Activated B cell treated with CpG ODN at 0.5 μM for 24 hours (primary cell): ENCODE results near the gene TAPBP. TPM values are rescaled to one million over a fixed set of nuclear protein-coding genes. Genes with fewer than 3 reads are reported as not detected.

Experiments
- ATAC-seq: fragments of 200-7000 bp; cut with Tn5 transposase; one replicate; pipeline ENCODE4 v1.10.0; 2021; ENCODE audit warnings: low read depth, mild to moderate bottlenecking, moderate library complexity
- CTCF ChIA-PET: fragments of 350-600 bp; sonication (Branson Sonifier 250); formaldehyde crosslinking; loops from one replicate; lab custom pipeline; 2021; ENCODE audit warnings: antibody characterized with exemption; lab: Charles Lee
- POLR2A ChIA-PET: fragments of 350-600 bp; sonication (Branson Sonifier 250); formaldehyde crosslinking; loops from one replicate; lab custom pipeline; 2021; ENCODE audit warnings: antibody characterized with exemption; lab: Charles Lee
- DNase-seq: peaks from one replicate; pipeline ENCODE4 v3.0.0; 2022
- H3K27ac Mint-ChIP-seq: one replicate; pipeline ENCODE4 v1.8.0; 2020; ENCODE audit warnings: mixed read lengths
- H3K27me3 Mint-ChIP-seq: one replicate; pipeline ENCODE4 v1.8.0; 2021; ENCODE audit warnings: mixed read lengths
- H3K36me3 Mint-ChIP-seq: one replicate; pipeline ENCODE4 v1.8.0; 2021; ENCODE audit warnings: low read depth, mixed read lengths
- H3K4me1 Mint-ChIP-seq: one replicate; pipeline ENCODE4 v1.8.0; 2021; ENCODE audit warnings: mixed read lengths
- H3K4me3 Mint-ChIP-seq: one replicate; pipeline ENCODE4 v1.8.0; 2020; ENCODE audit warnings: mild to moderate bottlenecking, mixed read lengths
- H3K9me3 Mint-ChIP-seq: one replicate; pipeline ENCODE4 v1.8.0; 2020; ENCODE audit warnings: mixed read lengths
- CTCF ChIP-seq: fragments of 200-600 bp; IDR thresholded peaks from one replicate; pipeline ENCODE4 v1.8.0; 2022; ENCODE audit warnings: antibody characterized with exemption, mild to moderate bottlenecking
- intact Hi-C: fragments of 100-400 bp; cut with micrococcal nuclease; formaldehyde crosslinking; loops from one replicate; pipeline ENCODE4 v1.15.1; 2024
- total RNA-seq: library from RNA; stranded (reverse); gene quantifications from 2 replicates; pipeline ENCODE4 v1.2.3, GENCODE V29; 2022

TAPBP gene
- total RNA-seq, 1 donor from 2014 or later, result 350 TPM

- ChIA-PET POLR2A (interaction anchor here (0.7 to 6.0 kb wide), 25 partner anchors 8 to 460 kb away, joined by 3 to 80 read pairs (median 4); partner anchors contain the start of genes B3GALT4, CUTA, HLA-DPA1 and PFDN6), CTCF (interaction anchor here (0.9 to 2.8 kb wide), 5 partner anchors 12 to 36 kb away, joined by 3 to 17 read pairs (median 9); partner anchors contain the start of genes B3GALT4 and RGL2)
- Mint-ChIP-seq H3K36me3 (peaks cover 62% of the 10 kb centered on the region), H3K27ac (peak overlapping the region; percentile 97), H3K4me1 (peaks cover 69% of the 10 kb centered on the region), H3K4me3 (peak overlapping the region; percentile 99), H3K27me3 (no peaks in the 10 kb centered on the region), H3K9me3 (no peaks in the 10 kb centered on the region)
- DNase-seq (peak; percentile 54), ATAC-seq (peak; percentile 5)
- no peak for TF ChIP-seq CTCF
- intact Hi-C loops, result loop anchor here (2.0 to 5.0 kb wide), 3 partner anchors 36 to 371 kb away; partner anchors contain the start of genes B3GALT4 and HLA-DMB
Measured at GRCh38 chr6:33313105-33313708, 671 bp downstream of the TAPBP start.

DNA sequence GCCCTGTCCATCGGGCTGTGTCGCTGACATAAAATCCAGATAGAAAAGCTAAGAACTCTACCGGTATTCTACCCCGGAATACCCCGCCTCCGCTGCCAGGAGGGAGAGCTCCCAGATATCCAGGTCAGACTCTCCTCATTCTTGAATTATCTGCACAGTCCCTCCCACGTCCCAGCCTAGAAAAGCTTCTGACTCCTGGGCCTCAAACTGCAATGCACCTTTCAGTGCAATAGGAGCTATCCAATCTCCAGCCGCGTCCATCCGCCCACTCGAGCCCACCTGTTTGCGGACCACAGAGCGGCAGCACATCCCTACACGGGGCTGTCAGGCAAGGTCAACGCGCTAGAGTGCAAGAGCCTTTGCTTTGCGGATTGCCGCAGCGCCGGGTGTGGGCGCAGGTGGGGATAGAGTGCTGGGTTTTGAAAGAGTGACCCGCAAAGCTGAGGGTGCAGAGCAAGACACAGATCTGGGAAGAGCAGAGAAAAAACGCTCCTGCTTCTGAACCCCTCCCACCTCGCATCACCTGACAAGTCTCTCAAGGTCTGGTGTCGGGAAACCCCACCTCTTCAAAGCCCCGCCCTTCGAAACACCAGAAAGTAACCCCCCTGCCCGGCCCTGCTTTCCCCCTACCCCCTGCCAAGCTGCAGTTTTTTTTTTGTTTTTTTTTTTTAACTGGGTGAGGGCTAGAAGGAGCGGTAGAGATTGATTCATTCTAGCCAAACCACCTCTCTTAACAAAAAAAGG is 1.3 kb downstream of the TAPBP start:
- CTCF ChIA-PET, result interaction anchor here (0.9 to 2.8 kb wide), 5 partner anchors 11 to 36 kb away, joined by 3 to 17 read pairs (median 9); partner anchors contain the start of genes B3GALT4 and RGL2
- peaks cover 61% of the 10 kb centered on the region for H3K36me3 Mint-ChIP-seq
- intact Hi-C loops, result loop anchor here (1.0 to 5.0 kb wide), 4 partner anchors 36 to 370 kb away; partner anchors contain the start of genes B3GALT4 and HLA-DMB
- ATAC-seq (peak; percentile 25), DNase-seq (peak; percentile 63)
- H3K27me3 Mint-ChIP-seq, result no peaks in the 10 kb centered on the region
- TF ChIP-seq CTCF, result no peak
- peak overlapping the region; percentile 97 for H3K27ac Mint-ChIP-seq
- H3K4me3 Mint-ChIP-seq, result peak overlapping the region; percentile 99
- POLR2A ChIA-PET, result interaction anchor here (0.6 to 6.0 kb wide), 25 partner anchors 9 to 1110 kb away, joined by 3 to 80 read pairs (median 4); partner anchors contain the start of genes B3GALT4, CUTA, PFDN6 and PSMB9
- H3K4me1 Mint-ChIP-seq, result peaks cover 65% of the 10 kb centered on the region
- no peaks in the 10 kb centered on the region for H3K9me3 Mint-ChIP-seq

DNA sequence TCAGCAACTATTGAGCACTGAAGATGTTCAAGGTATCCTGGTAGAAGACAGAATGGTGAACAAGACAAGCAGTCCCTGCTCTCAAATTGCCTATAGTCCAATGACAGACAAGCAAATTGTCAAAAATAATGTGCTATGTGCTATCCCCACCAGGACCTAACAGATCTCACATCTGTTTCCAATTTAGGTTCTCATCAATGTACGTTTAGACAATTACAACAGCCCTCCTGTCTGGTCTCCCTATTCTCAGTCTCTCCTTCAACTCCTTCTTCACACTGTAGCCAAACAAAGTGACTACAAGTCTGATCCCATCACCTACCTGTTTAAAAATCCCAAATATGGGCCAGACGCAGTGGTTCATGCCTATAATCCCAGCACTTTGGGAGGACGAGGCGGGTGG is 7.5 kb downstream of the TAPBP start:
- TF ChIP-seq CTCF, result no peak
- H3K9me3 Mint-ChIP-seq, result no peaks in the 10 kb centered on the region
- H3K27me3 Mint-ChIP-seq, result no peaks in the 10 kb centered on the region
- no peak for DNase-seq
- H3K4me1 Mint-ChIP-seq, result peaks cover 44% of the 10 kb centered on the region
- POLR2A ChIA-PET, result interaction anchor here (0.6 kb wide), 1 partner anchor 69 kb away, joined by 3 read pairs; no protein-coding TSS in a partner anchor
- CTCF ChIA-PET, result no interaction called here
- ATAC-seq, result no peak
- H3K27ac Mint-ChIP-seq, result peak overlapping the region; percentile 13
- peaks cover 74% of the 10 kb centered on the region for H3K36me3 Mint-ChIP-seq
- peak overlapping the region; percentile 1 for H3K4me3 Mint-ChIP-seq
- intact Hi-C loops, result no loop called here

GRCh38 chr6:33305052-33305451 is 8.8 kb downstream of the TAPBP start:
- ChIA-PET CTCF (no interaction called here), POLR2A (no interaction called here)
- peak overlapping the region; percentile 53 for H3K27ac Mint-ChIP-seq
- DNase-seq (no peak), ATAC-seq (no peak)
- H3K4me1 Mint-ChIP-seq, result peaks cover 44% of the 10 kb centered on the region
- no peaks in the 10 kb centered on the region for H3K9me3 Mint-ChIP-seq
- intact Hi-C loops, result no loop called here
- no peak for TF ChIP-seq CTCF
- no peak overlapping the region for H3K4me3 Mint-ChIP-seq
- H3K27me3 Mint-ChIP-seq, result no peaks in the 10 kb centered on the region
- peaks cover 75% of the 10 kb centered on the region for H3K36me3 Mint-ChIP-seq

GRCh38 chr6:33304216-33304615 is 9.7 kb downstream of the TAPBP start:
- no peak for TF ChIP-seq CTCF
- CTCF ChIA-PET, result no interaction called here

More at GRCh38 chr6:33304216-33304615, 9.7 kb downstream of the TAPBP start:
- ATAC-seq (no peak), DNase-seq (no peak)
- peak overlapping the region; percentile 65 for H3K27ac Mint-ChIP-seq
- H3K27me3 Mint-ChIP-seq, result no peaks in the 10 kb centered on the region
- intact Hi-C loops, result no loop called here
- H3K4me3 Mint-ChIP-seq, result no peak overlapping the region
- H3K9me3 Mint-ChIP-seq, result no peaks in the 10 kb centered on the region
- H3K36me3 Mint-ChIP-seq, result peaks cover 83% of the 10 kb centered on the region
- POLR2A ChIA-PET, result no interaction called here
- H3K4me1 Mint-ChIP-seq, result peaks cover 51% of the 10 kb centered on the region
